HG03575 (cell line): ENCODE results near the gene LGMN.
"Not testable (repeated sequence)": the region's sequence is repeated elsewhere in the genome, so short reads cannot be mapped to it uniquely, and the experiment has no call there.

Experiments
- ATAC-seq: cut with Tn5 transposase; IDR thresholded peaks from one replicate; pipeline ENCODE4 v1.9.1; 2021; ENCODE audit not compliant: unreplicated experiment, insufficient number of reproducible peaks, low FRiP score; ENCODE audit errors: extremely low read depth

LGMN gene

DNA sequence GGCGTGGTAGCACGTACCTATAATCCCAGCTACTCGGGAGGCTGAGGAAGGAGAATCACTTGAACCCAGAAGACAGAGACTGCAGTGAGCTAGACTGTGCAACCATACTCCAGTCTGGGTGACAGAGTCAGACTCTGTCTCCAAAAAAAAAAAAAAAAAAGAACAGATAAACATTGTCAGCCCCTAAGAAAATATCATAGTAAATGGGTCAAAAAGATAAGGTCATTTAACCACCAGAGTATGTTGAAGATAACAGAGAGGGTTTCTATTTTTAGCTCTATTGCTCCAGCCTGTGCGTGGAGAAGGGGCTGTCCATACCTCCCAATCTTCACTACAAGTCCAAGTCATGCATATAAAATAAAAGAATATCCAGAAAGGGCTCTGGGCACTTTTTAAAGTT lies 15.4 kb downstream of the LGMN start:
- no peak for ATAC-seq

DNA sequence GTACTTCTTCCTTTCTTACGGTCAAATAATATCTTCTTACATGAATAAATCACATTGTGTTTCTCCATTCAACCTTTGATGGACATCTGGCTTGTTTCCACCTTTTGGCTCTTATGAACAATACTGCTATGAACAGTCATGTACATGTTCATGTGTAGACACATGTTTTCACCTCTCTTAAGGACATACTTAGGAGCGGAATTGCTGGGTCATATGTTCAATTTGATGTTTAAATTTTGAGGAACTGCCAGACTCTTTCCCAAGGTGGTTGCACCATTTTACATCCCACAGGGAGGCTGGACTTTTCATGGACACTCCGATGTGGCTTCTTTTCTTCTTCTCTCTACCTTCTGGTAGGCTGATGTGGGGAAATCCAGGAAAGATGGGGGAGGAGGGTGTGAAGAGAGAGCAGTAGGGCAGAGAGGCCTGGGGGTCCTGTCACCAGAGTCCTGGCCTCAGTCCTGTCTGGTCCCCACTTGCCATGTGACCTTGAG lies 16.8 kb downstream of the LGMN start:
- no peak for ATAC-seq

DNA sequence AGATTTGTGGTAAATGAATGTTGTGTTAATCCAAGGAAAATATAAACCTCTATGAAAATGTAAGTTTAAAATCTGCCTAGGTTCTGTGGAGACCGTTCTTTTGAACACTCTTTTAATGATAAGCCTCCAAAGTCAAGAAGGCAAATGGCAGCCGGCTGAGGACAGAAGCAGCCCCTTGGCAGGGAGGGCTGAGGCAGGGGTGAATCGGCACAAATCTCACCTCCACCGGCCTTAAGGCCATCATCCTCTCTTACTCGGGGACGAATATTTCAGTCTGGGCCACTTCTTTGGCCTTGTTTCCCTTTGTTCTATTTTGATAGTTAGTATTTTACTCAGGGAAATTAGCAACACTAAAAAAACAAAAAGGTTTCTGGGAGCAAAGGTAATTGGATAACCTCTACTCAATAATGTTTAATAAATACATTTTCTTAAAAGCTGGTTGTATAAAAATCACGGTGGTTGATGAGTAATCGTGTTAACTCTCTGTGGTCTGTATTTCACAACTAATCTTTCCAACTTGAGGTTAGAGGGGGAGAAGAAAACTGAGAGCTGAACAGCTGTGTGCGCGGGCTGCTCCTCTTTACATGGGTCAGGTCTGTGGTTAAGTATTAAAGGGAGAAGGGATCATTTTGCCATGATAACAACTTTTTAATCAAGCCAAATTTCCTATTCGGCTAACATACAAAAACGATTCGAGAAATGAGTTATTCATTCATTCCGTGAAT lies 18.6 kb downstream of the LGMN start:
- no peak for ATAC-seq

DNA sequence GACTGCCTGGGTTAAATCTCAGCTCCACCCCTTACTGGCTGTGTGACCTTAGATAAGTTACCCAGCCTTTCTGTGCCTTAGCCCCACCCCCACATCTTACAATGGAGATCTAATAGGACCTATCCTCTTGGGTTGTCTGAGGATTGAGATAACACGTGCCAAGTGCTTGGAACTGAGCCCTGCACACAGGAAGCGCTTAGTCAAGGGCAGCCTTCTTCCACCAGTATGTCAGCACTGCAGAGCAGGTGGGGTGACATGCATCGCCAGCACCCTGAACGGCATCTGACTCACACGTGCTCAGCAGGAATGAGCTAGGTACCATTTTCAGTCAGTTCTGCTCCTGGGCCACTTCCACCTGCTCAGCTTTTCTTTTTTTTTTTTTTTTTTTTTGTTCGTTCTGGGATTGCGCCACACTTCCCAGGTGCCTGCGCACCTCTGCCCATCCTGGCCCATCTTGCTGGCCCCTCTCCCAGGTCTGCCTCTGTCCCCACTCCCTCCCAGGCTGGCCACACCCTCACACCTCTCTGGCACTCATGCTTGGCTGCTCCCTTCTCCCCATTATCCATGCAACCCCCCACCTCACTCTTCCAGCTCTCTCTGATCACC lies 19.6 kb downstream of the LGMN start:
- ATAC-seq: no peak

DNA sequence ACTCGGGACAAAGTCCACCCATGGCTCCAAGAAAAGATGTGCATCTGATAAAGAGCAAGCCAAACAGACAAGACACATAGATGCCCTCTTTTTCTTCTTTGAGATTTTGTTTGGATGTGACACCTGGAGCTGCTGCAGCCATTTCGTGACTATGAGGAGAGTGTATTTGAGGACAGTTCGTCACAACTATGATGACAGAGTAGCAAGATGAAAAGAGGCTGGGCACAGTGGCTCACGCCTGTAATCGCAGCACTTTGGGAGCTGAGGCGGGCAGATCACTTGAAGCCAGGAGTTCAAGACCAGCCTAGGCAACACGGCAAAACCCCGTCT lies 21.5 kb downstream of the LGMN start:
- no peak for ATAC-seq

DNA sequence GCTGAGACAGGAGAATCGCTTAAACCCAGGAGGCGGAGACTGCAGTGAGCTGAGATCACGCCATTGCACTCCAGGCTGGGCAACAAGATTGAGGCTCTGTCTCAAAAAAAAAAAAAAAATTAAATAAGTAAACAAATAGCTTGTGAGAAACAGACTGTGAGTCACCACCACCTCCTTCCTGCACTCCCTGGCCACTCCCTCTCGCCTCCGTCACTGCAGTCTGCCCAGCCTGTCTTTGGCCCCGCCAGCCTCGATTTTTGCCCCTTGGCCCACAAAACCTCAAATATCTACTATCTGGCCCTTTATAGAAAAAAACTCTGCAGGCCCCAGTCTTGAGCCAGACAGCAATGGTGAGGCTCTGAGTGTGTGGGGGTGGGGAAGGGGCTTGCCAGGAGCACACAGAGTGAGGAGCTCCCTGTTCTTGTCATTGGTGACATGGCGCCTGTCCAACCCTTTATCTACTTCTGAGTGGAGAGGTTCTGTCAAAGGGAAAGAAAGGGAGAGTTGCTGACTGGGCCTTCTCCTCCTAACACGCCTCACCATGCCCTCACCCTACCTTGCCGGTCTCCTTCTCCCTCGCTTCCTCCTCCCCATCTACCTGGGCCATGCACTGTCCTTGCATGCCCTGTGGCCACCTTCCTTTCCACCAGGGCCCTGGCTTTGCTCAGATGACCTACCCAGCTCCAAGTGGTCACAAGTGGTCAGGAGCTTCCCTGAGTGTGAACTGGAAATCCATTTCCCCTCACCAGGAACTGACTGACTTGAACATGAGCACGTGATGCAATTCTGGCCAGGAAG lies 22.1 kb downstream of the LGMN start:
- no peak for ATAC-seq

DNA sequence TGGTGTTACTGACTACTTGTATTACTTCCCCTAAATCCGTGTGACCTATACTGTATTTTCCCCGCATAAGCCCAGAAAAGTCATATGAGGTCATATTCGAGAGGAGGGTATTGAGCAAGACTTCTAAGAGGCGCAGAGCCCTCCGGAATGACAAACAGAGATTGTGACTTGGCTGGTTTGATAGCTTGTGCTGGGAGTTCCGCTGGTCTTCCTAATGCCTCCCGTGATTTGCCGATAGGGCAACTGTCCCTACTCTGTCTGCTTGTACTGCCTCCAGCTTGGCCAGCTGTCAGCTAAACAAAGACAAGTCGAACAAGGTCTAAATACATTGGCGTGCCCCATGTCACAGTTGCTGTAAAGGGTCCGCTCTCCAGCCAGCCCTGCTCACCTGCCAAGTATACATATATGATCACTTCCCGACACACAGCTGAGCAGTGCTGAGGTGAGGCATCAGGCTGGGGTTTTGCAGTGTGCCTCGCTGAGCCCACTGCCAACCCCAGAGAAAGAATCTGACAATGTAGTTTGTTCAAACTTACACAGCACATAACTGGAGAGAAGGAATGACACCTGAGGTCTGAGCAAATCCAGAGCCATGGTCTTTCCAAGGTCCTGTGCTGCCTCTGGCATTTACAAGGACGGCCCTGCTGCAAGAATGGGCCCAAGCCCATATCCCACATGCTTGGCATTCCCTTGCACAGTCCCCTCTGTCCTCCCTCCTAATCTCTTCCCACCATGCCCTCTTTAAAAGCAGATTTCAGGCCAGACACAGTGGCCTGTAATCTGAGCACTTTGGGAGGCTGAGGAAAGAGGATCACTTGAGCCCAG lies 23.7 kb downstream of the LGMN start:
- no peak for ATAC-seq

DNA sequence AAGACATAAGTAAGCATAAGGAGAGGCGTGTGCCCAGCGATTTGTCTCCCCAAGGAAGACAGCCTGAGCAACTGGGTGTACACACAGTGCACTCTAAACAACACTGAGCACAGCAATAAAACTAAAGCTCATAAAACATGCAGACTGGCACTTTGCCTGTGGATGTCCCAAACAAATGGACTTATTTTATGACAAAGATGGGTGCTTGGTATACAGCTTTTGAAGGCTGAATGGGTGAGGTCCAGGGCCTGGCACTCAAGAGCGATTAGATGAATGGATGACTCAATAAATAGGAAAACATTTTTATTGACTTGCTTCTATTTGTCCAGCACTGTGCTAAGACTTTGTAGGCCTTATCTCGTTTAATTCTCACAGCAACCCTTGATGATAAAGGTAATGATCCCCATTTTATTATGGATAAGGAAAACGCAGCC lies 28.5 kb downstream of the LGMN start:
- ATAC-seq: no peak

DNA sequence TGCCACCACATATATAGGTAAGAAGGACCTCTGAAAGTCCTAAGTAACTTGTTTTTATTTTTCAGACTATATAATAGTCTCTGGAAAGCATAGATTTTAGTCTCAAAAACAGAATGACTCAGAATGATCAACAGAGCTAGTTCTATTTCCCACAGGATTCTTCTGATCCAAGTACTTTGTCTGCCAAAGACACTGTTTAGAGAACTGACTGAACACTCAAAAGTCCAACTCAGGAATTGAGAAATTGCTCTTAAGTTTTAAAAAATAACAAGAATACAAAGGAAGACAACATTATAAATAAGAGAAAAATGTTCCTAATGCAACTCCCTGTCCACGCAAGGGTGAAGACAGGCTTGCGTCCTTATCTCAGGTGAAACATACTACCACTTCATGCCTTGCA lies 29.0 kb downstream of the LGMN start:
- no peak for ATAC-seq

DNA sequence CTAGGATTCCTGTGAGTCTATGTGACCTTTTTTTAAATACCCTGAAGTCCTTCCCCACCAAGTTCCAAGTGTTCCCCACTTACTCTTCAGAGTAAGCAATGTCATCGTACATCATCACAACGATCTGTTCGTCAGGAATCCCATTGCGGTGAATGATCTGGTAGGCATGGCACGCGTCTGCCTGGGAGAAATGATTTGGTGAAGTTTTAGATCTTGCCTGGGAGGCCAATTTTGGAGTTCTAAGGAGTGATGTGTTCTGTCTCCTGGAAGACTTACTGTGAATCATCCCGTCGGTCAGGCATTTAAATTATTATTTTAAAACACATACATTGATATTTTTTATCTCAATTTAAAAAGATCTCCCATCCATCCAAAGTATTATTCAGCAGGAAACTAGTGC lies 29.8 kb downstream of the LGMN start:
- ATAC-seq: no peak

DNA sequence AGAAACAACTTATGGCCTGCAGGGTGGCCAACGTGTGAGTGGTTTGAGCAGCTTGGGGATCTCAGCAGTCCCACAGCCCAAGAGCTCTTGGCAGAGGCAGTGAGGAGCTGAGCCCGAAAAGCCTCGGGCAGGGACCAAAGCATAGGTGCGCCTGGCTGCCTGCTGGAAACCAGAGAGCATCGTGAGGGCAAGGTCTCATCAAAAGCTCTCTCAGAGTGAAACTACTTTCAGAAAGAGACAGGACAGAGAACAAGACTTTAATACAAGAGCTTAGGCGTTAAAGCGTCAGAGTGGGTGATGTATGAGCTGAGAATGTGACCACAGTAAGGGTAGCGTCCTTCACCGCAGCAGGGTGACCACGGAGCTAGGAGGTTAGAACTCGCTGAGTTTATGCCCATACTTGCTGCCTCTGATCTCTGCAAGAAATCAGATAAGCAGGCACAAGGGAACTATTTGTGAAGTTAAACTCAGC lies 30.8 kb downstream of the LGMN start:
- ATAC-seq: no peak

DNA sequence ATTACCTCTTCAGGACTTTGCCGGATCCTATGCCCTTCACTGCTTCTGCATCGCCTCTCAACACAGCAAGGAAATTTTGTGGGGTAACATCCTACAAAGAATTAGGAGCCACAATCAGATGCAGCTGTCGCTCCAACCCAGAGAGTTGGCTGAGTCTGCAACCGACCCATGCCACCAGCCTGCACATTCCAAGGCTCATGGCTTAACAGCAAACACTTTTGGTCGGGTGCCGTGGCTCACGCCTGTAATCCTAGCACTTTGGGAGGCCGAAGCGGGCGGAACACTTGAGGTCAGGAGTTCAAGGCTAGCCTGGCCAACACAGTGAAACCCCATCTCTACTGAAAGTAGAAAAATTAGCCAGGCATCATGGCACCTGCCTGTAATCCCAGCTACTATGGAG lies 32.3 kb downstream of the LGMN start:
- no peak for ATAC-seq

DNA sequence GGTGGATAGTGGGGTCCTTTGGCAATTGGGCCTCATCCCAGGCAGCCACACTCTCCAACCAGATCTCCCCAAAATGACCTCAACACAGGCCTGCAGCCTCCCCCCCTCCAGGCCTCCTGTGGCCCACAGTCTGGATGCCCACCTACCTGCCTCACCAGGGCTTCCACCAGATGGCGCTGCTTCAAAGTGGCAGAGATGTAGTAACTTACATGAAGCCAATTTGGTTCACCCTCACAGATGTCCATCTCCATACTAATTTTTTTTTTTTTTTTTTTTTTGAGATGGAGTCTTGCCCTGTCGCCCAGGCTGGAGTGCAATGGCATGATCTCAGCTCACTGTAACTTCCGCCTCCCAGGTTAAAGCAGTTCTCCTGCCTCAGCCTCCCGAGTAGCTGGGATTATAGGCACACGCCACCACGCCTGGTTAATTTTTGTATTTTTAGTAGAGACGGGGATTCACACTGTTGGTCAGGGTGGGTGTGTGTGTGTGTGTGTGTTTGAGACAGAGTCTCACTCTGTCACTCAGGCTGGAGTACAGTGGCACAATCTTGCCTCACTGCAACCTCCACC lies 33.6 kb downstream of the LGMN start:
- ATAC-seq: not testable (repeated sequence)

DNA sequence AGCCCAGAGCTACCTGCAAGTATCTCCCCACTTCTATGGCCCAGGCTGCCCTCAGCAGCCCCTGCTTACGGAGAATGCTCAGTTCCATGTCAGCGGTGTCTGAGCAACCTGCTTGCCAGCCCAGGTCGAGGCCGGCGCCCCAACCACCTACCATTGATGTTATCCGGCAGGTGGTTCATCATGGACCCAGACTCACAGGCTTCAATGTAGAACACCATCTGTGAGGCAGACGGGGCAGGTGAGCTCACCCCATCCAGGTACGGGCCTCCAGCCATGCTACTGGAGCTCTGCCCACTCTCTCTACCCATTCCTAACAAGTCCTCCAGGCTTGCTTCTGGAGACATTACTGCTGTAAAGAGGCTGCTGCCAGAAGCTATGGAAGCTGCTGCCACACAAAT lies 35.8 kb downstream of the LGMN start:
- ATAC-seq: no peak

DNA sequence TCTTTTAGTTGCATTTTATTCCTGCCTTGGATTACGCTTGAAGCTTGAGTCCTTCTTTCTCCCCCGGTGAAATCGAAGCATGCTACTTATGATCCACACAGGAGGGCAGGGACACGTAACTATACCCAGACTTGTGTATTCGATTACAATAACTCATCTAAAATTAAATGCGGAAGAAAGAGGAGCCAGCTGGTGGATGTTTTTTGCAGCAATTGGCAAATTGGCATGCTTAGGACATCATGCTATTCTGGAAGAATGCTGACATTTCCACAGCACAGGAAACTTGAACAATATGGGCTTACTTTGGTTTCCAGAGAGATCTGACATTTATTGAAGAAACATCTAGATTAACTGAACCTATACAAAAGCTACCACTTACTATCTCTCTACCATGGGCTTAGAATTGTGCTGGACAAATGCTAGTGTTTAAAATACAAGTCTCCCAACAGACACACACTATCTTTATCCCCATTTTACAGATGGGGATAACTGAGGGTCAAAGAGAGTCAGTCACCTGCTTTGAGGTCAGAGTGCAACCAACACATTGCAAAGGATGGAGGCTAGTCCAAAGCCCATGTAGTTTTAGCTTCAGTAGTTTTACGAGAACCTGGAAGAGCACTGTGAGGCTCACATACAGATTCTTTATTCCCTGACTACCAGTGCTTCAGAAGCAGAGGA lies 36.3 kb downstream of the LGMN start:
- ATAC-seq: no peak

DNA sequence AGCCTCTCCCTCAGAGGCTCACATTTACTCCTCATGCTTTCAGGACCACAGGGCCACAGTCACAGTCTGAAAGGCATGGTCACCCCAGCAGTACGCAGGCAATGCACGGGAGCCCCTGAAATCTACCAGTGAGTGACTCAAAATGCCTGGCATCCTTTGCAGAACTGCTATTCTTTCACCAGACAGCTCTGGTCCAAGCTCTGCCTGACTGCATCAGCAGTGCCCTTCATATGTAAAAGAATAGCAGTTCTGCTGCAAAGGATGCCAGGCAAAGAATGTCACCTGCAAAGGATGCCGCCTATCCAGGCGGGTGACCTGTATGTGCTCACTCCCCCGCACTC lies 38.5 kb downstream of the LGMN start:
- no peak for ATAC-seq

DNA sequence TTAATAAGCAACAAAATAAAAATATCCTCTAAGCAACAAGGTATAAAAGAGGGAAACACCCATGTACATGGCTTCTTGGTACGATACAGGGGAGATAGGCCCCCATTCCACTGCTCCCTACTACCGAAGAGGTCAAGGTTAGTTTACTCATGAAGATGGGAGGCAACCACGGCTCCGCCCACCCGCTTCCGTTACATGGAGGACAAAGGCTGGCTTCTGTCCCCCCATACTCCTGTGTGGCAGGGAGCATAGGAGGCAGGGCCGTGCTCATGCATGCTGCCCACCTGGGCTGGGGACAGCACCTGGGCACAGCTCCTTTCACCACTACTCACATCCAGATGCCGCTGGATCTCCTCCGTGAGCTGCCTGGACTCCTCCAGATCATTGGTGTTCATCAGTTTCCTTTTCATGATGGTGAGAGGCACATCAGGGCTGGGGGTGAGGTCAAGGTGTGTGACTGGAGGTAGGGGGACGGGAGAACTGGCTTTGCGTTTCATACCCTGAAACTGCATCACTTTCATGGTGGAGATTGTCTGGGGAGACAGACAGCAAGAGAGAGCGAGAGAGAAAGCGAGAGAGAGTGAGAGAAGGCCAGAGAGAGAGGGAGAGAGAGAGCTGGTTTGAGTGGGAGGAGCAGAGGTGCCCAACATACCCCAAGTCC lies 39.0 kb downstream of the LGMN start:
- no peak for ATAC-seq

DNA sequence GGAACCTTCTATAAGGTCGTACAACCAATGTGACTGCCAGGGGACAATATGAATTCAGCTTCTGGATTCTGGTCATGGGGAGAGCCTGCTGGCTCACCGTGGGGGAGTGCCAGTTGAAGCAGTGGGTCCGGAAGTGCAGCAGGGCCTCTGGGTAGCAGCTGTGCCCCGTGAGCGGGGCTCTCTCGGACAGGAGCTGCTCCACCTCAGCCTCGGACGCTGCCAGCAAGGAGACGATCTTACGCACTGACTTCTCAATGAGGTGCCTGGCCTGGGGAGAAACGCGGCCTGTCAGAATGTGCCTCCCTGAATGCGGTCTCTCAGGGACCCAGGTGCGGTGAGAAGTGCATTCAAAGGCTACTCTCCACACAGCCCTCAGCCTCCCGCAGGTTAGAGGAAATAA lies 42.0 kb downstream of the LGMN start:
- ATAC-seq: no peak
